Keratinocyte (primary cell): Measurements from ENCODE around the gene RGL1.

Experiments used
- EZH2 ChIP-seq: IDR thresholded peaks from one replicate; pipeline ENCODE4 v1.6.1; 2012; ENCODE audit warnings: inconsistent platforms, mild to moderate bottlenecking, low read length, moderate library complexity
- TF ChIP-seq, protein P1 (sequence below), 3 experiments: IDR thresholded peaks in 1 of 3; conservative IDR thresholded peaks in 1 of 3; optimal IDR thresholded peaks in 1 of 3; 2 replicates in 2 of 3; 3 replicates in 1 of 3; pipeline versions ENCODE3 to v1.5.1; 2011; ENCODE audit warnings: low read length in 3 of 3, mild to moderate bottlenecking in 3 of 3, moderate library complexity in 2 of 3, control low read depth in 1 of 3, inconsistent platforms in 1 of 3; ENCODE audit not compliant: insufficient read depth in 2 of 3; ENCODE audit errors: extremely low read depth in 1 of 3

GRCh38 chr1:183819059-183819458, 14.1 kb downstream of the RGL1 start:
- TF ChIP-seq, protein P1, sequence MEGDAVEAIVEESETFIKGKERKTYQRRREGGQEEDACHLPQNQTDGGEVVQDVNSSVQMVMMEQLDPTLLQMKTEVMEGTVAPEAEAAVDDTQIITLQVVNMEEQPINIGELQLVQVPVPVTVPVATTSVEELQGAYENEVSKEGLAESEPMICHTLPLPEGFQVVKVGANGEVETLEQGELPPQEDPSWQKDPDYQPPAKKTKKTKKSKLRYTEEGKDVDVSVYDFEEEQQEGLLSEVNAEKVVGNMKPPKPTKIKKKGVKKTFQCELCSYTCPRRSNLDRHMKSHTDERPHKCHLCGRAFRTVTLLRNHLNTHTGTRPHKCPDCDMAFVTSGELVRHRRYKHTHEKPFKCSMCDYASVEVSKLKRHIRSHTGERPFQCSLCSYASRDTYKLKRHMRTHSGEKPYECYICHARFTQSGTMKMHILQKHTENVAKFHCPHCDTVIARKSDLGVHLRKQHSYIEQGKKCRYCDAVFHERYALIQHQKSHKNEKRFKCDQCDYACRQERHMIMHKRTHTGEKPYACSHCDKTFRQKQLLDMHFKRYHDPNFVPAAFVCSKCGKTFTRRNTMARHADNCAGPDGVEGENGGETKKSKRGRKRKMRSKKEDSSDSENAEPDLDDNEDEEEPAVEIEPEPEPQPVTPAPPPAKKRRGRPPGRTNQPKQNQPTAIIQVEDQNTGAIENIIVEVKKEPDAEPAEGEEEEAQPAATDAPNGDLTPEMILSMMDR (optimal IDR thresholded peaks at IDR 0.05 in 1 of 3, IDR thresholded peaks at IDR 0.05 in 1 of 3, conservative IDR thresholded peaks at IDR 0.05 in 1 of 3; ENCODE audit: extremely low read depth in 1 of 3, insufficient read depth in 2 of 3, low read length in 3 of 3), result no peak
- TF ChIP-seq EZH2, result no peak
